ENCODE data around the gene RAB11FIP3.

The RAB11FIP3 gene

DNA sequence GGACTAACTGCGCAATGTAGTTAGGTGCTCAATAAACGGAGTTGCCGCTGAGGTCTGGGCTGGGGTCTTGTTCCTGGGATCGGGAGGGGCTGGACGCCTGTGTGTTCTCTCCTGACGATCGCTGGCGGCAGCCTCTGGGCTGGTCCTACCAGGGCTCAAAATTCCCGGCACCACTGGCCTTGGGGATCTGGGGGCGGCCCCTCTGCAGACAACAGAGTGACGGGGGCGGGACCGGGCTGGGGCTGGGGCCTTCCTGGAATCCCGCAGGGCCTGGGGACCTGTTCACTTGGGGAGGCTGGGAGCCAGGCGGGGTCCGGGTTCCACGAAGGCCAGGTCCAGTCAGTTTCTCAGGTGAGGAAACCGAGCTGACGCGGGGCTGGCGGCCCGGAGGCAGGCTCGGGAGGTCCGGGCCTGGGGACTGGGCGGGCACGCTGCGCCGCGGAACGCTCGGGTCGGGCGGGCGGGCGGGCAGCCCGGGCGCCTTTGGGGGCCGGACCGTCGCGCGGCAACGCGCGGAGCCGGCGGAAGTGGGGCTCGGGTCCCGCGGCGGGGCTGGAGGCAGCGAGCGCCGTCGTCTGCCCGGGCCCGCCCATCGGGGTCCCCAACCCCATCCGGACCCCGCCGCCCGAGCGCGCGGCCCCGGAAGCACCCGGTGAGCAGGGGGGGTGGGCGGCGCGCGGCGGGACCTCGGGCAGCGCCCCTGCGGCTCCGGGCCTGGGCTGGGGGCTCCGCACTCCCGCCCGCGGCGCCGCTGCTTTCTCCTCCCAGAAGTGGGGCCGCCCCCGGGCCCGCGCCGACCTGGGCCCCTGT, 144.2 kb downstream of the RAB11FIP3 start, which contains the start of gene PIGQ:
Gene PIGQ, plus strand, starts transcription at position 524 of the 810 bp plus-strand sequence. CDS start 4,107 bp downstream, outside the sequence.
- no peak for DNase-seq

Measured in cerebellar nuclear complex (tissue), 1 donor.